Omental fat pad (tissue), 4 donors: Measurements from ENCODE around the gene NOTCH1. TPM values are rescaled to one million over a fixed set of nuclear protein-coding genes. Genes with fewer than 3 reads are reported as not detected.

Experiments
- ATAC-seq: fragments of 150-250 bp; one replicate; pipeline ENCODE4 v1.9.1; 2016; ENCODE audit warnings: mild to moderate bottlenecking, moderate library complexity; ENCODE audit not compliant: low FRiP score
- DNase-seq: peaks from one replicate; pipeline ENCODE4 v3.0.0-alpha.2; 2019; ENCODE audit warnings: low spot score
- total RNA-seq, 4 donors: library from RNA; depleted of rRNA; stranded (reverse); fragments of >200 nt; gene quantifications; one replicate each; pipeline ENCODE4 v1.1.0, GENCODE V29; 2016
- TF ChIP-seq, protein P1 (sequence below), 3 donors: fragments of 450-650 bp; IDR thresholded peaks; one replicate each; pipeline ENCODE4 v1.5.1; 2016 to 2017; ENCODE audit warnings: antibody characterized with exemption in 3 of 3, mild to moderate bottlenecking in 3 of 3, moderate library complexity in 2 of 3

The NOTCH1 gene
- total RNA-seq, 4 donors from 2014 or later = 10.4 to 61.8 (median 55.1) TPM

DNA sequence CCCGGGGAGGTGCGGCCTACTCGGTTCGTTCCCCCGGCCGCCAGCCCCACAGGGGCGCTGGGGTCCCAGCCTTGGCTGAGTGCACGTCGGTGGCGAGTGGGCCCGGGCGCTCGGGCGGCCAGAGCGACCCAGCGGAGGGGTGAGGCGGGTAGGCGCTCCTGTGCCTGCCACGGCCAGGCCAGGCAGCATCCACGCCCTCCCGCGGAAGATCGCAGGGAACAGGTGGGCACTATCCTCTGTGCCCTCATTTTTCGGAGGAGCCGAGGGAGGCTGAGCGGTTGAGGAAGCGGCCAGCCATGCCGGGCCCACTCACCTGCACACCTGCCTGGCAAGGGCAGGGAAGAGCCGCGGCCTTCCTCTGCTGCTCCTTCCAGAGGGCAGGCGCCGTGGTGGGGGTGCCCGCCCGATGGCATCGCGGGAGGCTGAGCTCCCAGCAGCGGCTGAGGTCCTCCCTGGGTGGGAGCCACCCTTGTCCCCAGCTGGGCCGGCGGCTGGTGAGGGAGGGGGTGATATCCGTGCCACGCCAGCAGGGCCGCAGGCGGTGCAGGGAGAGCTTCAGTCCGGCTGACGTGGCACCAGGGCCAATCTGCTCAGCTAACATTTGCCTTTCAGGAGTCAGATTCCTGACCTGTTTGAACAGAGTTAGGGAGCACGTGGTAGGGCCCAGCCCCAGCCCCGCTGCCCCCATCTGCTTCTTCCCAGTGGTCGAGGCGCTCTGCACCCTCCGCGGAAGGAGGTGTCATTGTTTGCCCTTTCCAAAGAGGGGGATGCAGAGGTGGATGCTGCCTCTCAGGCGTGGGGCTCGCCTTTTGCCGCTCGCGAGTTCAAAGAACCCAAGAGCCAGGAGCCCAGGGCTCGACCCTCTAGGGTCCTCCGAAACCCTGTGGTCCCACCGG is 61.4 kb downstream of the NOTCH1 start:
- TF ChIP-seq, protein P1, sequence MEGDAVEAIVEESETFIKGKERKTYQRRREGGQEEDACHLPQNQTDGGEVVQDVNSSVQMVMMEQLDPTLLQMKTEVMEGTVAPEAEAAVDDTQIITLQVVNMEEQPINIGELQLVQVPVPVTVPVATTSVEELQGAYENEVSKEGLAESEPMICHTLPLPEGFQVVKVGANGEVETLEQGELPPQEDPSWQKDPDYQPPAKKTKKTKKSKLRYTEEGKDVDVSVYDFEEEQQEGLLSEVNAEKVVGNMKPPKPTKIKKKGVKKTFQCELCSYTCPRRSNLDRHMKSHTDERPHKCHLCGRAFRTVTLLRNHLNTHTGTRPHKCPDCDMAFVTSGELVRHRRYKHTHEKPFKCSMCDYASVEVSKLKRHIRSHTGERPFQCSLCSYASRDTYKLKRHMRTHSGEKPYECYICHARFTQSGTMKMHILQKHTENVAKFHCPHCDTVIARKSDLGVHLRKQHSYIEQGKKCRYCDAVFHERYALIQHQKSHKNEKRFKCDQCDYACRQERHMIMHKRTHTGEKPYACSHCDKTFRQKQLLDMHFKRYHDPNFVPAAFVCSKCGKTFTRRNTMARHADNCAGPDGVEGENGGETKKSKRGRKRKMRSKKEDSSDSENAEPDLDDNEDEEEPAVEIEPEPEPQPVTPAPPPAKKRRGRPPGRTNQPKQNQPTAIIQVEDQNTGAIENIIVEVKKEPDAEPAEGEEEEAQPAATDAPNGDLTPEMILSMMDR (IDR thresholded peaks at IDR 0.05) = no peak
- ATAC-seq (no peak), DNase-seq (no peak)

DNA sequence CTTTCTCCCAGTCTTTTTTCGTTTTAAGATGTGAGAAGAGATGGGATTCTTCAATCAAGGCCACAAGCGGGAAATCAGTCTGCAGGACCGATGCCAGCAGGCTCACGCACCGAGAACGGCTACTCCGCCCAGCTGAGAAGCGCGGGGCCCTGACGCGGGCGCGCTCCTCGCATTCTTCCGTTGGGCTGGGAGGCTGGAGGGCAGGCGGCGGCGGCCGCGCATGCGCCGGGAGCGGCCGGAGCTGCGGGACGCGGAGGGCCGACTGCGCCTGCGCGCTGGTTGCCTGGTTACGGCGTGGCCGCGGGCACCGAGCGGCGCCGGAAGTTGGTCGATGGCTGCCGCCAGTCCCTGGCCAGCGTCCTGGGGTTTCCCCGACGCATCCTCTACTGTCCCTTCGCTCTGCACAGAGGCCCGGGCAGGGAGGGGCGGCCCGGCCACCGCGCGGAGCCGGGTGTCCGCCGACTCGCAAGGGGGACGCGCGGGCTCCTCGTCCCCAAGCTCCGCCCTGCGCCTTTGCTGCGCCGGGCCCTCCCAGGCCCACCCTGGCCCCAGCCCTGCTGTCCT is 62.2 kb downstream of the NOTCH1 start:
- peak; percentile 68 for ATAC-seq
- TF ChIP-seq, protein P1 (IDR thresholded peaks at IDR 0.05) = no peak

DNA sequence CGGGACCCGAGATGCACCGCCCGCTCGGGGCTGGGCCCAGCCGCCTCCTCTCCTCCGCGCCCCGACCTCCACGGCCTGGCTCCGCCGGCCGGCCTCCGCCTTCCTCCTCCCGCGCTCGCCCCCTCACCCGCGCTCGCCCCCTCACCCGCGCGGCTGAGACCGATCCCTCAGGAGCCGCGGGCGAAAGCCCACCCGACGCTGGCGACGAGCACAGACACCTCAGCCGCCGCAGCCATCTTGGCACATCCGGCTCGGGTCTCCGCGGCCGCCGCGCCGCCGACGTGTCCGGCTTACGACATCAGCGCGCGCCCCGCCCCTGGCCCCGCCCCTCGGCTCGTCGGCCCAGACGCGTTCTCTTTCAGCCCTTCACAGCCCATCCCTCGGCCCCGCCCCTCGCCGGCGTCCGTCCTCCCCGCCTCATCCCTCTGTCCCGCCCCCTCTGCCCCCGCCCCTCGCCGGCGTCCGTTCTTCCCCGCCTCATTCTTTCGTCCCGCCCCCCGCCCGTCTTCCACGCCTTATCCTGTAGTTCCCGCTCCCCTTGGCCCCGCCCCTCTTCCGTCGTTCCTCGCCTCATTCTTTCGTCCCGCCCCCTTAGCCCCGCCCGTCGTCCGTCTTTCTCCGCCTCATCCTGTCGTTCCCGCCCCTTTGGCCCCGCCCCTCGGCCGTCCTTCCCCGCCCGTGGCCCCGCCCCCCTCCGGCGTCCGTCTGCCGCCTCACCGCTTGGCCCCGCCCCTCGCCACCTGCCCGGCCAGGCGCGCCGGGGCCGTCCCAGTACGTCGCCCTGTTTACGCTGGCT is 62.9 kb downstream of the NOTCH1 start, which contains the start of gene SEC16A:
SEC16A (minus strand) TSS at position 248 of the 796 bp plus-strand sequence. CDS start 5,425 bp downstream, outside the sequence.
- DNase-seq (peak; percentile 95), ATAC-seq (peak; percentile 77)
- TF ChIP-seq, protein P1 (IDR thresholded peaks at IDR 0.05) = no peak

More for the DNA sequence above, 62.2 kb downstream of the NOTCH1 start:
- DNase-seq = peak; percentile 73

DNA sequence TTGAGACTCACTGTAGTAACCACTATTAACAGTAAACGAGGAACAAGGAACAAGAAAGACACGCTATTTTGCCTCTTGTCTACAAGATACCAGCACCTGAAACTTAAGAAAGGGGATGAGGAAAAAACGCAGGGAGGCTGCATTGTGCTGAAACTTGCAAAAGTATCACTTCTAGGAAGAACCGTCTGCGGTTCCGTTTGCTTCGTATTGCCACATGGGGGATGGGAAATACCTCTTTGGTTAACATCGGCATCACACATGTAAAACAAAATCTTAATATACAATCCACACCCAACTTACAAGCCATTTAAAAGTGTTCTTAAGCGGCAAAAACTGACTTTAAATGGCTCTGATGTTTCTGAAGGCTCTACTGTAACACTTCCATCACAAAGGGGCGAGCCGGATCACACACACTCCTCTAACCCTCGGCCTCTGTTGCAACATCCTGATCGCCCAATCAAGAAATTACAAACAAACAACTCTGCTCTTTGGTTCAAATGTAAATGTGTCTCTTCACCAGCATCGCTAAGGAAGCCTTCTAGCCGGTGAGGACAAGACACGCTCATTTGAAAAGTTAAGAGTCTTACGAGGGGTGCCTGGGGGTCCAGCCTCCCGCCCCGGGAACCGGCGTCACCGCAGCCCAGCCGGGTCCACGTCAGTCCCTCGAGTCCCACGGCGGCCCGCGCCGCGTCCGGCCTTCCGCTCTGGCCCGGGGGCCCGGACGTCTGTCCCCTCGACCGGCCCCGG is 63.6 kb downstream of the NOTCH1 start:
- DNase-seq (no peak), ATAC-seq (no peak)
- TF ChIP-seq, protein P1 (IDR thresholded peaks at IDR 0.05) = no peak

DNA sequence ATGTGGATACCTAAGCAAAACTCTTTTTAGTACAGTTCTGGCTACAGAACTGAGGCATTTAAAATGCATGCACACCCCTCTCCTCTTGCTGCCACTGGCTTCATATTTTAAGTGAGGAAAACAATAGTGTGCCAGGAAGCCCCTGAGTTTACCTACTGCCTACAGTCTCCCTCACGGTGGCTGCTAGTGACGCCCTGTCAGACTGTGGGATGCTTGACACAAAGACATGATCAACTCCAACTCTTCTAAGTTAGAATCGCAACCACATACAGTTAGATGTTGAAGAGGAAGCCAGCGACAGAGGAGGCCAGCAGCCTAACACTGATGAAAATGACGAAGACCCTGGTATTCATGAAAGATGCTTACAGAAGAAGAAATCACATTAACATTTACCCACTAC is 64.3 kb downstream of the NOTCH1 start:
- DNase-seq (no peak), ATAC-seq (no peak)
- TF ChIP-seq, protein P1 (IDR thresholded peaks at IDR 0.05) = no peak
